Measurements from ENCODE around the gene CREB5.

The CREB5 gene

GRCh38 chr7:28413011-28413410 is 693 bp downstream of the CREB5 start:
- DNase-seq (ENCODE audit: low read depth) = no peak
- no peak for TF ChIP-seq CTCF (conservative IDR thresholded peaks at IDR 0.05; ENCODE audit: low read length)
- no peak overlapping the region for H3K4me3 ChIP-seq (ENCODE audit: low read length)

GRCh38 chr7:28414453-28414852 is 2.1 kb downstream of the CREB5 start:
- H3K4me3 ChIP-seq (ENCODE audit: low read length) = no peak overlapping the region
- DNase-seq (ENCODE audit: low read depth) = no peak
- TF ChIP-seq CTCF (conservative IDR thresholded peaks at IDR 0.05; ENCODE audit: low read length) = no peak

GRCh38 chr7:28417321-28417940 is 5.1 kb downstream of the CREB5 start:
- no peak overlapping the region for H3K4me3 ChIP-seq (ENCODE audit: low read length)
- no peak for DNase-seq (ENCODE audit: low read depth)
- TF ChIP-seq CTCF (conservative IDR thresholded peaks at IDR 0.05; ENCODE audit: low read length) = no peak

- no peak for TF ChIP-seq CTCF (conservative IDR thresholded peaks at IDR 0.05; ENCODE audit: low read length)
- no peak overlapping the region for H3K4me3 ChIP-seq (ENCODE audit: low read length)
- DNase-seq (ENCODE audit: low read depth) = no peak
Measured at GRCh38 chr7:28418311-28418710, 6.0 kb downstream of the CREB5 start.

GRCh38 chr7:28418966-28419365 is 6.6 kb downstream of the CREB5 start:
- no peak for TF ChIP-seq CTCF (conservative IDR thresholded peaks at IDR 0.05; ENCODE audit: low read length)
- no peak for DNase-seq (ENCODE audit: low read depth)
- H3K4me3 ChIP-seq (ENCODE audit: low read length) = no peak overlapping the region

- no peak for TF ChIP-seq CTCF (conservative IDR thresholded peaks at IDR 0.05; ENCODE audit: low read length)
- DNase-seq (ENCODE audit: low read depth) = peak; percentile 81
- no peak overlapping the region for H3K4me3 ChIP-seq (ENCODE audit: low read length)
Measured at GRCh38 chr7:28419716-28420115, 7.4 kb downstream of the CREB5 start.

- TF ChIP-seq CTCF (conservative IDR thresholded peaks at IDR 0.05; ENCODE audit: low read length) = no peak
- no peak overlapping the region for H3K4me3 ChIP-seq (ENCODE audit: low read length)
- no peak for DNase-seq (ENCODE audit: low read depth)
Measured at GRCh38 chr7:28423112-28423511, 10.8 kb downstream of the CREB5 start.
